Osteoblast (primary cell): ENCODE data around the gene SH3RF1. TPM values are rescaled to one million over a fixed set of nuclear protein-coding genes. Genes with fewer than 3 reads are reported as not detected.

ENCODE experiments used
- DNase-seq: peaks from one replicate; pipeline ENCODE4 v3.0.0; 2011; ENCODE audit warnings: low spot score, mixed read lengths; ENCODE audit not compliant: insufficient read length; ENCODE audit errors: missing footprints
- H2AFZ ChIP-seq: 2 replicates; pipeline ENCODE4 v1.6.0; 2011; ENCODE audit warnings: mild to moderate bottlenecking, low read length
- H3K27ac ChIP-seq: 2 replicates; pipeline ENCODE4 v1.5.1; 2011; ENCODE audit warnings: mild to moderate bottlenecking, low read depth, low read length, moderate library complexity
- H3K27me3 ChIP-seq: 2 replicates; pipeline ENCODE4 v1.6.0; 2012; ENCODE audit warnings: mild to moderate bottlenecking, control low read depth, inconsistent platforms, low read length, moderate library complexity; ENCODE audit not compliant: insufficient read depth
- H3K36me3 ChIP-seq: 2 replicates; pipeline ENCODE4 v1.5.1; 2011; ENCODE audit warnings: mild to moderate bottlenecking, low read length, control low read depth, moderate library complexity; ENCODE audit not compliant: insufficient read depth
- H3K4me1 ChIP-seq: 2 replicates; pipeline ENCODE4 v1.5.1; 2011; ENCODE audit warnings: mild to moderate bottlenecking, low read length, control low read depth, moderate library complexity; ENCODE audit not compliant: insufficient read depth
- H3K4me2 ChIP-seq: 2 replicates; pipeline ENCODE4 v1.6.0; 2011; ENCODE audit warnings: mild to moderate bottlenecking, low read length; ENCODE audit not compliant: insufficient read depth
- H3K4me3 ChIP-seq: fragments of 200-600 bp; sonication (generic); 3 replicates; pipeline ENCODE4 v1.5.1; 2012; ENCODE audit warnings: mild to moderate bottlenecking, low read length, inconsistent platforms; ENCODE audit not compliant: insufficient read depth
- H3K79me2 ChIP-seq: 2 replicates; pipeline ENCODE4 v1.6.0; 2012; ENCODE audit warnings: mild to moderate bottlenecking, low read length, control low read depth, inconsistent platforms; ENCODE audit not compliant: insufficient read depth
- H3K9me3 ChIP-seq: 2 replicates; pipeline ENCODE4 v1.5.1; 2011; ENCODE audit warnings: low read depth, low read length, control low read depth
- H4K20me1 ChIP-seq: 2 replicates; pipeline ENCODE4 v1.6.0; 2012; ENCODE audit warnings: mild to moderate bottlenecking, low read length, control low read depth; ENCODE audit not compliant: insufficient read depth
- CTCF ChIP-seq: IDR thresholded peaks from 2 replicates; pipeline ENCODE4 v1.5.1; 2011; ENCODE audit warnings: mild to moderate bottlenecking, low read depth, low read length, moderate library complexity; ENCODE audit errors: extremely low read depth
- total RNA-seq: library from RNA; depleted of rRNA; stranded (reverse); fragments of >200 nt; gene quantifications from 2 replicates; pipeline ENCODE4 v1.2.3, GENCODE V29; 2012

Gene SH3RF1
- total RNA-seq, 1 donor, result 37.6 TPM

GRCh38 chr4:169253113-169253671 is 17.6 kb downstream of the SH3RF1 start:
- Histone ChIP-seq H2AFZ (no peak overlapping the region), H3K4me1 (peaks cover 91% of the 10 kb centered on the region), H3K79me2 (peaks cover 90% of the 10 kb centered on the region), H3K27me3 (no peaks in the 10 kb centered on the region), H3K36me3 (peaks cover 18% of the 10 kb centered on the region), H3K9me3 (no peaks in the 10 kb centered on the region), H3K27ac (peak overlapping the region; percentile 85), H4K20me1 (peaks cover 77% of the 10 kb centered on the region), H3K4me2 (peak overlapping the region; percentile 59), H3K4me3 (no peak overlapping the region)
- DNase-seq, result no peak
- no peak for TF ChIP-seq CTCF

GRCh38 chr4:169252339-169253112 is 18.2 kb downstream of the SH3RF1 start:
- TF ChIP-seq CTCF, result no peak
- peaks cover 19% of the 10 kb centered on the region for H3K36me3 ChIP-seq
- H2AFZ ChIP-seq, result no peak overlapping the region
- H4K20me1 ChIP-seq, result peaks cover 74% of the 10 kb centered on the region
- peaks cover 85% of the 10 kb centered on the region for H3K4me1 ChIP-seq
- no peaks in the 10 kb centered on the region for H3K9me3 ChIP-seq
- H3K4me2 ChIP-seq, result peak overlapping the region; percentile 59
- no peak for DNase-seq
- H3K27ac ChIP-seq, result peak overlapping the region; percentile 85
- no peaks in the 10 kb centered on the region for H3K27me3 ChIP-seq
- peaks cover 90% of the 10 kb centered on the region for H3K79me2 ChIP-seq
- H3K4me3 ChIP-seq, result no peak overlapping the region

- peaks cover 74% of the 10 kb centered on the region for H4K20me1 ChIP-seq
- peak overlapping the region; percentile 9 for H3K4me2 ChIP-seq
- H3K36me3 ChIP-seq, result peaks cover 22% of the 10 kb centered on the region
- no peak overlapping the region for H3K4me3 ChIP-seq
- no peak for TF ChIP-seq CTCF
- H3K27me3 ChIP-seq, result no peaks in the 10 kb centered on the region
- H3K9me3 ChIP-seq, result no peaks in the 10 kb centered on the region
- H2AFZ ChIP-seq, result no peak overlapping the region
- peaks cover 82% of the 10 kb centered on the region for H3K4me1 ChIP-seq
- peak overlapping the region; percentile 85 for H3K27ac ChIP-seq
- H3K79me2 ChIP-seq, result peaks cover 90% of the 10 kb centered on the region
- DNase-seq, result no peak
These were observed 19.2 kb downstream of the SH3RF1 start for GRCh38 chr4:169251291-169252235.
